Frontal cortex (tissue), 4 donors: ENCODE results near the gene ZFP1. TPM values are rescaled to one million over a fixed set of nuclear protein-coding genes. Genes with fewer than 3 reads are reported as not detected.

Source experiments
- DNase-seq, 2 donors: peaks; one replicate each; pipeline ENCODE4 v3.0.0; 2012; ENCODE audit warnings: low spot score in 2 of 2
- FAIRE-seq: peaks from 2 replicates; lab custom pipeline; 2012; peaks lifted over from hg19 to GRCh38; lab: Jason Lieb, UNC
- total RNA-seq: library from RNA; depleted of rRNA; stranded (reverse); fragments of >200 nt; gene quantifications from one replicate; pipeline ENCODE4 v1.2.3, GENCODE V29; 2014
- donor health status: control.
- donor health status: control.
- donor health status: control.

ZFP1 gene
- total RNA-seq, 1 donor from 2014 or later: 66.9 TPM

GRCh38 chr16:75218256-75219076 is 70.1 kb downstream of the ZFP1 start, which contains the start of gene CTRB1:
TSS of gene CTRB1 (plus strand) at chr16:75218988. CDS start at chr16:75219008, 20 bp downstream.
- DNase-seq (no peak), FAIRE-seq (no peak)

- FAIRE-seq (no peak), DNase-seq (no peak)
Measured at GRCh38 chr16:75219088-75219487, 70.8 kb downstream of the ZFP1 start.

DNA sequence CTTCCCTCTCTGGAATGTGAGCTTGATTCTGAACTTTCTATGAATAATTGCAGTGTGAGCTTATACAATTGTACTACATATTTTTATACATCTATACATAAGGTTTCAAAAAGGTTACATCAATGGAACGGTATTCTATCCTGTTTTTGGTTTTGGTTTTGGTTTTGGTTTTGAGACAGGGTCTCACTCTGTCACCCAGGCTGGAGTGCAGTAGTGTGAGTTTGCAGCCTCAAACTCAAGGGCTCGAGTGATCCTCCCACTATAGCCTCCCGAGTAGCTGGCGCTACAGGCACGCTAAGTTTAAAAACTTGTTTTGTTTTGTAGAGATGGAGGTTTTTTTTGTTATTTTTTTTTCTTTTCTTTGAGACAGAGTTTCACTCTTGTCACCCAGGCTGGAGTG is 71.5 kb downstream of the ZFP1 start:
- no peak for FAIRE-seq
- no peak for DNase-seq

Other genes starting within 250 kb of the ZFP1 start
- gene WDR59, start 163.4 kb upstream of the ZFP1 start, total RNA-seq: 19.6 TPM
- gene ZNRF1, start 149.5 kb upstream of the ZFP1 start, total RNA-seq: 19.2 TPM
- 2.0 TPM for gene LDHD, start 31.7 kb upstream of the ZFP1 start, total RNA-seq
- gene CTRB2, start 58.6 kb downstream of the ZFP1 start, total RNA-seq: not detected
- gene CTRB1, start 70.5 kb downstream of the ZFP1 start, total RNA-seq: not detected
- gene BCAR1, start 103.1 kb downstream of the ZFP1 start, total RNA-seq: 21.6 TPM